NCI-H2081 (cell line): ENCODE results near the gene HOXC10.

Experiments
- DNase-seq, 2 experiments: peaks; one replicate each; lab custom pipeline; 2025; lab: John Stamatoyannopoulos, UW

HOXC10 gene

DNA sequence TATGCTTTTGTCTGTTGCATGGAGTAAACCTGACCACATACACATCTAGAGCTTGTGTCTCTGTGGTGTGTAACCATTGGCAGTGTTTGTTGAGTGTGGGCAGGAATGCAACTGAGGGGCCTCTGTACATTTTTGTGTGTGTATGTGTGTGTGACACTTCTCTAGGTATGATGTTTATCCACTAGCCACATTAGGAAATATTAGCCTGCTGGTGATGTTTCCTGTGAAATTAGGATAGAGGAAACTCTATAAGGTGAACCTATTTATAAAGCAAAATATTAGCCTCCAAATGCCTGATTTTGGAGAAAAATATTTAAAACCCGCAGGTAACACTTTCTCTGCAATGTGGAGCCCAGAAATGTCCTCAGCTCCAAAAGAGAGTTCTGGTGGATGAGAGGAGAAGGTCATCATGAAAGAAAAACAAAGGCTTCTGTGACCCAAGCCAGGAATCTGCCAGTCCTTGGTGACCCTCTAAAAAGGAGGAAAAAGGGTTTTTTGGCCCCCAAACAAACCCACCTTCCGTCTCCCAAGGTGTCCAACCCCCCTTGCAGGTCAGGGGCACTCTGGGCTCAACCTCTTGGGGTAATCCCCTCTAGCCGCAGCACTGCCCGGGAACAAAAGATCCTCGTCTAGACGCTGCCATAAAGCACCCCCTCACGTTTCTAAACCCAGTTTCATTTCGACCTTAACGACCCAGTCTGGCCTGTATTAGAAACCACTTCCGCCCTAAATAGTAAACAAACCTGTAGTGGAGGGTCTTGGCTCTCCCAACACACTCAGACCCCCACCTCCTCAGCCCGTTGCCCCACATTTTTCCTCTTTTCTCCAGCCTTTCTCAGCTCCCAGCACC, 7.1 kb upstream of the HOXC10 start:
- DNase-seq = no peak

GRCh38 chr12:53978477-53979356, 6.2 kb upstream of the HOXC10 start:
- DNase-seq = no peak

GRCh38 chr12:53980104-53980801, 4.7 kb upstream of the HOXC10 start:
- DNase-seq = no peak

GRCh38 chr12:53980802-53981496, 4.0 kb upstream of the HOXC10 start:
- DNase-seq = no peak

DNA sequence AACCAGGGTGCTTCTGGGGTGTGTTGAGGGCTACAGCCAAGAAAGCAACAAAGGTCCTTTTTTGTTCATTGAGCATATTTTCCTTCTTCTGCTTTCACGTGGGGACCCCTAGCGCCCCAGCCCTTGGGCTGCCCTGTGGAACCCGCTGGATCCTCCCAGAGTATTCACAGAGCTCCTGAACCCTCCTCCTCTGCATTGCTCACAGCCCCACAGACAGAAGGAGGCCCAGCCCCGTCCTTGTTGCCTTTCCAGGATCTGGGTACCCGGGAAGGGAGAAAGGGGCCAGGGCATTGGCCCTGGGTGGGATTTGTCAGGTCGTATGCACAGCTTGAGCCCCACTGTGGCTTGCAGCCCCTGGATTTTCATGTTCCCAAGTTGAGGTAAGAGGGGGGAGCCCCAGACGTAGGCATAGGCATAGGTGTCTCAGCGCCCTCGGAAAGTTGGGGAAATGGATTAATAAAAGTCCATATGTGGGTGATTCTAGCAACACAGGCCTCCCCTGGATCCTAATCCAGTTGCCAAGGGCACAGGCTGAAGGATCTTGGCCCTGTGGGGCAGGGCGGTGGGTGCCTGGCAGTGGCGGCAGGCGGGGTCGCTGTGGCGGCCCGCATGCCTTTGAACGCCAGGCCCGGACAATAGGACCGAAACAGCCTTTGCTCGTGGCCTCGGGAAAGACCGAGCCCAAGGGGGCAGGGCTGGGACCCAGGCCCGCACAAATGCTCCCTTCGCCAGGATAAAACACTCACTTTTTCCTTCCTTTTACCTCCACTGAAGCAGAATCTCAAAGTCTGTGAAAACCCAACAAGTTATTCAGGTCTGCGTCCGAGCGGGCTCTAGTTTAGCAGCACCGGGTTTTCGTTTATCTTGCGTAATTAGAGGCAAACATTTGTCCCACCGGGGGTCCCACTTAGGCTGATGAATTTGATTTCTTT, 3.0 kb upstream of the HOXC10 start:
- DNase-seq = no peak

GRCh38 chr12:53982648-53983567, 2.0 kb upstream of the HOXC10 start:
- no peak for DNase-seq

DNA sequence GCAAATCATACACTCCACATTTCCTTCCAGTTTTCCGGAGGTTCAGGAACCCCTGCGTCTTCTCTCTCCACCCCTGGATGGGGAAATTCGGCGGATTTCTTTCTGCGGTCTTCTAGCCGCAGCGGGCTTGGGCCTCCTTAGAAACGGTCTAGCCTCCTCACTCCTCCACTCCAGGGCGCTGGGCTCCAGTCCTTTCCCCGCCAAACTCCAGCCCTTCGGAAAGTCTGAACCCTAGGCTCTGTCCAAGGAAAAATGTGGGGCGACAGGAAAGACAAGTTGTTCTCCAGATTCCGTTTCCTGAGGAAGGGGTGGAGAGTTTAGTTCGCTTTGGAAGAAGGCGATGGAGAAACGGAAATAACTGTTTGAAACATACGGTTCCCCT, 1.4 kb upstream of the HOXC10 start:
- DNase-seq = no peak

DNA sequence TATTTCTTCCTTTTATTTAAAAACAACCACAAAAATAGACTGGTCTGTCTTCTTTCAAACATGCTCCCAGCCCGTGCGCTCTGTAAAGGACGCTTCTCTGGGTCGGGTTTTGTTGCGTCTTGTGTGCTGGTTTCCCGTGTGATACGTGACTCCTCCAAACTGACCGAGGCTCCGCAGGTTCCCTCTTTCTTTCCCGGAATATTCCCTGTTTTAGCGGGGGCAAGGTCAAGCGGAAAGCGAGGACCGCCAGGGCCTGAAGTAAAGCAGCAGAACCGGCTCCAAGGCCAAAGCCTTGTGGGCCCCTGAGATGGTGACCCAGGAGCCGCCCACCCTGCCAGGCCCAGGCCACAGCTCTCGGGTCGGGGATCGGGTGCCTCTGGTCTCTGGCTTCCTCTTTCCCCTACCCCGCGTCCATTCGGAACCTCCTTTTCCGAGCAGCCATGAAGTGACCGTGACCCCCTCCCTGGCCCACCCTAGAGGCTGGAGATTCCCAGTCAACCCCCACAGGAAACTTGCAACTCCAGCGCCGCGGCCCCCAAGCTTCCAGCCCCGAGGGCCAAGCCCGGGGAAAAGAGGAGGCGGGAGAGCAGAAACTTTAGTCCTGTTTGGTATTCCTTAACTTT, 885 bp upstream of the HOXC10 start:
- no peak for DNase-seq

- DNase-seq = no peak
Measured at GRCh38 chr12:53985692-53985993, 697 bp downstream of the HOXC10 start.

GRCh38 chr12:53985994-53986685, 1.2 kb downstream of the HOXC10 start:
- DNase-seq = no peak

DNA sequence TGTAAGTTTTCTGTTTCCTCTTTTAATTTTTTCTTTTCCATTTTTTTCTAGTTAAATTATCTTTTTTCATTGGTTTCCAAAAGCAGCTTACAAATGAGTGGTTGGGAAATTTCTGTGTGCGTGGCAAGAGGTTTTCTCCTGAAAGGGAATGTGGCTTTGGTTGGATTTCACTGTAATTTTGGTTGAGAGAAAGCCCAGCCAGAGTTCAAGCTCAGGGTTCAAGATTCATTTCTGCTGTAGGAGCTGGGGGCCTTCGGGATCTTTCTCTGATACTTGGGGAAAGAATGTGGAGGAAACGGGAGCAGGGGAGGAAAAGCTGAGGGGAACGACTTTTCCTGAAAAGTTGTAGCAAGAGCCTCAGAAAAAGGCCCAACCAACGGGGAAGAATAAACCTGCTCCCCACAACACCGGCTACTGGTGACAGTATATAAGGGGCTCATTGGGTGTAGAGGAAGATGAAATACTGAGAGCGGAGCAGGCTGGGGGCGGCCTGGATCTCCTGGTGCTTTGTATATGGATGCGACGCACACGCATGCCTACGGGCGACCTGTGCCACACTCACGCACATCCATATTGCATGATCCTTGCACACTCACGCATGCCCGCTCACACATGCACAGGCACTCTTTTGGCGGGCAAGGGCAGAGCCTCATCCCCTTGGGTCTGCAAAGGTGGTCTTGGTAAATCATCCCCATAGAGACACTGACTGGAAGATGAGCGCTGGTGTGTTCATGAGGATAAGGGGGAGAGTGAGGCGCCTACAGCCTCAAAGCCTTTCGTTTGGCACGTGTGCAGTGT, 1.9 kb downstream of the HOXC10 start:
- DNase-seq = no peak

DNA sequence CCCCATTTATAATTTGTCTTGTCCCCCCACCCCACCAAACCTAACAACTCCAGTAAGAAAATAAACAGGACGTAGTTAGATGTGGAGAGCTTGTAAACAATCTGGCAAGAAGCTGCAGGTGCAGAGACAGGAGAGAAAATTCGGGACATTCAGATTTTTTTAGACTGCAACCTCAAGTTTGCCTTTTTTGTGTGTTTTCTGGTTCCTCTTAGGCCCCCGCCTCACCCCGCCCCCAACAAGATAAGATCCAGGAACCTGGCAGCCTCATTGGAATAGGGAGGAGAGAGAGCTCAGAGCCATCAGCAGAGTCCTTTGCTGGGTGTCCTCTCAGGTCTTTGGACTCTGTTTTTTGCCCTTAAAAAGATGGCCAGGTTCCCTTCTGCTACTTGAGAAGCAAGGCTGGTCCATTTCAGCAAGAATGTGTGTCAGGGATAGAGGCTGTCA, 2.9 kb downstream of the HOXC10 start:
- no peak for DNase-seq

GRCh38 chr12:53988541-53989226, 3.7 kb downstream of the HOXC10 start:
- no peak for DNase-seq

- DNase-seq = peak in 1 of 2 experiments; percentile 48
Measured at GRCh38 chr12:53989227-53990113, 4.5 kb downstream of the HOXC10 start.

- DNase-seq = no peak
Measured at GRCh38 chr12:53990311-53991076, 5.5 kb downstream of the HOXC10 start.
